Glutamatergic neuron (in vitro differentiated cells): Measurements from ENCODE around the gene LRRC3. TPM values are rescaled to one million over a fixed set of nuclear protein-coding genes. Genes with fewer than 3 reads are reported as not detected.

ENCODE experiments used
- DNase-seq: peaks from one replicate; pipeline ENCODE4 v3.0.0; 2022
- H3K27ac Mint-ChIP-seq: one replicate; pipeline ENCODE4 v1.8.0; 2020; ENCODE audit warnings: mild to moderate bottlenecking, mixed read lengths, inconsistent platforms; ENCODE audit not compliant: unreplicated experiment
- H3K27me3 Mint-ChIP-seq: one replicate; pipeline ENCODE4 v1.8.0; 2020; ENCODE audit warnings: mild to moderate bottlenecking, moderate library complexity, mixed read lengths, inconsistent platforms; ENCODE audit not compliant: unreplicated experiment
- H3K36me3 Mint-ChIP-seq: one replicate; pipeline ENCODE4 v1.8.0; 2020; ENCODE audit warnings: mild to moderate bottlenecking, mixed read lengths, inconsistent platforms; ENCODE audit not compliant: unreplicated experiment
- H3K4me1 Mint-ChIP-seq: one replicate; pipeline ENCODE4 v1.8.0; 2020; ENCODE audit warnings: mild to moderate bottlenecking, low read depth, mixed read lengths, inconsistent platforms; ENCODE audit not compliant: unreplicated experiment
- H3K4me3 Mint-ChIP-seq: one replicate; pipeline ENCODE4 v1.8.0; 2020; ENCODE audit warnings: mild to moderate bottlenecking, mixed read lengths, inconsistent platforms; ENCODE audit not compliant: unreplicated experiment
- H3K9me3 Mint-ChIP-seq: one replicate; pipeline ENCODE4 v1.8.0; 2020; ENCODE audit warnings: mild to moderate bottlenecking, moderate library complexity, mixed read lengths, inconsistent platforms; ENCODE audit not compliant: unreplicated experiment
- CTCF ChIP-seq: fragments of 200-600 bp; sonication (generic); IDR thresholded peaks from one replicate; pipeline ENCODE4 v1.5.0; 2021; ENCODE audit not compliant: partially characterized antibody, unreplicated experiment
- total RNA-seq: library from RNA; stranded (reverse); fragmentation: NEBNext Ultra II Directional; extraction: Animal tissue kit (Norgen Biotek cat#: 25700); gene quantifications from one replicate; pipeline ENCODE4 v1.2.1, GENCODE V29; 2021; ENCODE audit not compliant: unreplicated experiment

The LRRC3 gene
- total RNA-seq, 1 donor from 2014 or later = 5.8 TPM

DNA sequence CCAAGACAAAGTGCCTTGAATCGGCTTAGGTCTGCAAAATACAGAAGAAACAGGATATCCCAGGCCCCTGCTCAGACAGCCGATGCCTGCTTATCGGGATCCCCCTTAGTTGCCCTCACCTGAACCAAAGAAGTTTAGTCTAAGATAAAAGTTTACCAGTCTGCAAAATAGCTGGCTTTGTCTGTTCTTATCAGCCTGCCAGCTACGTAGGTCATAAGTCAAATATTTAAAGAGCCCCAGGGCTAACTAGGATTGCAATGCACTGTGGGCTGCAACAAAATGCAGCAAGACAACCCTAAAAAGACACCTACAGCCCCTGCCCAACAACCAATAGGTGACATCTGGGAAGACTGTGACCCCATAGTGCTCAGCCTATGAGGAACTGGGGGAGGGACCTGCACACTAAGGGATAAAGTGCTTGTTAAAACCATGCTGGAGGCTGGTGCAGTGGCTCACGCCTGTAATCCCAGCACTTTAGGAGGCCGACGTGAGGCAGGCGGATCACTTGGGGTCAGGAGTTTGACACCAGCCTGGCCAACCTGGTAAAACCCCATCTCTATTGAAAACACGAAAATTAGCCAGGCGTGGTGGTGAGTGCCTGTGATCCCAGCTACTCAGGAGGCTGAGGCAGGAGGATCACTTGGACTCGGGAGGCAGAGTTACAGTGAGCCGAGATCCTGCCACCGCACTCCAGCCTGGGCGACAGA is 27.4 kb downstream of the LRRC3 start:
- Mint-ChIP-seq H3K4me1 (no peaks in the 10 kb centered on the region), H3K9me3 (no peaks in the 10 kb centered on the region), H3K4me3 (no peak overlapping the region), H3K27me3 (peaks cover 1% of the 10 kb centered on the region), H3K36me3 (no peaks in the 10 kb centered on the region), H3K27ac (no peak overlapping the region)
- no peak for TF ChIP-seq CTCF
- DNase-seq = no peak

- Mint-ChIP-seq H3K4me3 (no peak overlapping the region), H3K27me3 (peaks cover 1% of the 10 kb centered on the region), H3K36me3 (no peaks in the 10 kb centered on the region)
These were observed 28.3 kb downstream of the LRRC3 start for GRCh38 chr21:44483288-44484237.

GRCh38 chr21:44484498-44485253 is 29.4 kb downstream of the LRRC3 start:
- Mint-ChIP-seq H3K27ac (no peak overlapping the region), H3K9me3 (peaks cover 2% of the 10 kb centered on the region), H3K36me3 (no peaks in the 10 kb centered on the region), H3K27me3 (peaks cover 1% of the 10 kb centered on the region), H3K4me1 (no peaks in the 10 kb centered on the region), H3K4me3 (peak overlapping the region; percentile 71)
- no peak for DNase-seq
- no peak for TF ChIP-seq CTCF

More at GRCh38 chr21:44483288-44484237, 28.3 kb downstream of the LRRC3 start:
- no peak for TF ChIP-seq CTCF
- Mint-ChIP-seq H3K27ac (no peak overlapping the region), H3K4me1 (no peaks in the 10 kb centered on the region), H3K9me3 (no peaks in the 10 kb centered on the region)
- no peak for DNase-seq

GRCh38 chr21:44485254-44485793 is 30.0 kb downstream of the LRRC3 start:
- Mint-ChIP-seq H3K27me3 (peaks cover 1% of the 10 kb centered on the region), H3K27ac (no peak overlapping the region), H3K36me3 (peaks cover 4% of the 10 kb centered on the region), H3K9me3 (peaks cover 8% of the 10 kb centered on the region), H3K4me1 (no peaks in the 10 kb centered on the region), H3K4me3 (peak overlapping the region; percentile 71)
- peak; percentile 54 for TF ChIP-seq CTCF
- peak; percentile 60 for DNase-seq
